Forelimb muscle (tissue), 1 donor: ENCODE measurements around the gene RTKN2. TPM values are rescaled to one million over a fixed set of nuclear protein-coding genes. Genes with fewer than 3 reads are reported as not detected.
"Not testable (repeated sequence)": the region's sequence is repeated elsewhere in the genome, so short reads cannot be mapped to it uniquely, and the experiment has no call there.

Experiments used
- DNase-seq: peaks from one replicate; pipeline ENCODE4 v3.0.0-alpha.2; 2013; ENCODE audit warnings: low read depth
- polyA plus RNA-seq: library from polyadenylated mRNA; unstranded; fragments of 120-200 nt; gene quantifications from one replicate; pipeline ENCODE4 v1.2.1, GENCODE V29; 2013; ENCODE audit not compliant: insufficient read length

RTKN2 gene
- polyA plus RNA-seq, result 4.5 TPM

- DNase-seq, result peak; percentile 46
Observed at GRCh38 chr10:62268399-62269114, at the start of gene RTKN2. Gene RTKN2 (minus strand): TSS chr10:62268844. CDS start chr10:62268610, 234 bp downstream.

- DNase-seq, result no peak
Observed at GRCh38 chr10:62317257-62317656, 48.6 kb upstream of the RTKN2 start.

GRCh38 chr10:62309254-62309653 is 40.6 kb upstream of the RTKN2 start:
- no peak for DNase-seq

GRCh38 chr10:62308101-62308500 is 39.5 kb upstream of the RTKN2 start:
- DNase-seq, result no peak

- no peak for DNase-seq
Observed at GRCh38 chr10:62307635-62308034, 39.0 kb upstream of the RTKN2 start.

- no peak for DNase-seq
Observed at GRCh38 chr10:62306663-62307062, 38.0 kb upstream of the RTKN2 start.

GRCh38 chr10:62305813-62306212 is 37.2 kb upstream of the RTKN2 start:
- no peak for DNase-seq

GRCh38 chr10:62303922-62304321 is 35.3 kb upstream of the RTKN2 start:
- no peak for DNase-seq

- DNase-seq, result no peak
Observed at GRCh38 chr10:62302760-62303159, 34.1 kb upstream of the RTKN2 start.

- DNase-seq, result no peak
Observed at GRCh38 chr10:62297857-62298256, 29.2 kb upstream of the RTKN2 start.

GRCh38 chr10:62284221-62284620 is 15.6 kb upstream of the RTKN2 start:
- no peak for DNase-seq

GRCh38 chr10:62281348-62281747 is 12.7 kb upstream of the RTKN2 start:
- DNase-seq, result not testable (repeated sequence)

- not testable (repeated sequence) for DNase-seq
Observed at GRCh38 chr10:62280392-62280791, 11.7 kb upstream of the RTKN2 start.

GRCh38 chr10:62278441-62278910 is 9.8 kb upstream of the RTKN2 start:
- DNase-seq, result no peak

- no peak for DNase-seq
Observed at GRCh38 chr10:62277971-62278370, 9.3 kb upstream of the RTKN2 start.

GRCh38 chr10:62270020-62270419 is 1.4 kb upstream of the RTKN2 start:
- DNase-seq, result no peak

GRCh38 chr10:62268027-62268398 is 631 bp downstream of the RTKN2 start:
- DNase-seq, result no peak

GRCh38 chr10:62266611-62267010 is 2.0 kb downstream of the RTKN2 start:
- DNase-seq, result no peak

GRCh38 chr10:62266147-62266546 is 2.5 kb downstream of the RTKN2 start:
- DNase-seq, result no peak

- no peak for DNase-seq
Observed at GRCh38 chr10:62264702-62265436, 3.8 kb downstream of the RTKN2 start.

GRCh38 chr10:62264126-62264525 is 4.5 kb downstream of the RTKN2 start:
- DNase-seq, result no peak

GRCh38 chr10:62261666-62262065 is 7.0 kb downstream of the RTKN2 start:
- DNase-seq, result no peak

- DNase-seq, result no peak
Observed at GRCh38 chr10:62259998-62260397, 8.6 kb downstream of the RTKN2 start.
